Measurements from ENCODE around the gene PCED1A. TPM values are rescaled to one million over a fixed set of nuclear protein-coding genes. Genes with fewer than 3 reads are reported as not detected.

PCED1A gene
- total and polyA plus RNA-seq, 8 donors = 12.1 to 110 (median 15.6) TPM

GRCh38 chr20:2816030-2816582 lies 24.3 kb downstream of the PCED1A start, which contains the start of gene TMEM239:
TSS of gene TMEM239 (plus strand) at chr20:2816364. CDS start at chr20:2816555, 191 bp downstream.
- peaks cover 0 to 11% (median 0%) of the 10 kb centered on the region in 4 donors for H3K27me3 ChIP-seq
- ATAC-seq (no peak), FAIRE-seq (no peak), DNase-seq (peak in 1 of 6 donors; percentile 45)
- no peaks in the 10 kb centered on the region for H3K9me3 ChIP-seq
- H3K36me3 ChIP-seq = no peaks in the 10 kb centered on the region
- H3K4me1 ChIP-seq = no peaks in the 10 kb centered on the region
- TF ChIP-seq, protein P1, sequence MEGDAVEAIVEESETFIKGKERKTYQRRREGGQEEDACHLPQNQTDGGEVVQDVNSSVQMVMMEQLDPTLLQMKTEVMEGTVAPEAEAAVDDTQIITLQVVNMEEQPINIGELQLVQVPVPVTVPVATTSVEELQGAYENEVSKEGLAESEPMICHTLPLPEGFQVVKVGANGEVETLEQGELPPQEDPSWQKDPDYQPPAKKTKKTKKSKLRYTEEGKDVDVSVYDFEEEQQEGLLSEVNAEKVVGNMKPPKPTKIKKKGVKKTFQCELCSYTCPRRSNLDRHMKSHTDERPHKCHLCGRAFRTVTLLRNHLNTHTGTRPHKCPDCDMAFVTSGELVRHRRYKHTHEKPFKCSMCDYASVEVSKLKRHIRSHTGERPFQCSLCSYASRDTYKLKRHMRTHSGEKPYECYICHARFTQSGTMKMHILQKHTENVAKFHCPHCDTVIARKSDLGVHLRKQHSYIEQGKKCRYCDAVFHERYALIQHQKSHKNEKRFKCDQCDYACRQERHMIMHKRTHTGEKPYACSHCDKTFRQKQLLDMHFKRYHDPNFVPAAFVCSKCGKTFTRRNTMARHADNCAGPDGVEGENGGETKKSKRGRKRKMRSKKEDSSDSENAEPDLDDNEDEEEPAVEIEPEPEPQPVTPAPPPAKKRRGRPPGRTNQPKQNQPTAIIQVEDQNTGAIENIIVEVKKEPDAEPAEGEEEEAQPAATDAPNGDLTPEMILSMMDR (IDR thresholded peaks at IDR 0.05) = no peak
- WGBS, 2 donors = 59 to 73% methylated on average over 10 of the region's 10 CpGs
- H3K27ac ChIP-seq = no peak within 1 kb of the TSS
- no peak within 1 kb of the TSS for H3K4me3 ChIP-seq
- intact Hi-C loops (cut with DNase I) = no loop called here

- no peaks in the 10 kb centered on the region for H3K9me3 ChIP-seq
- H3K27ac ChIP-seq = no peak overlapping the region
- WGBS, 2 donors = 85 to 88% methylated on average over 8 of the region's 8 CpGs
- TF ChIP-seq, protein P1 (IDR thresholded peaks at IDR 0.05) = no peak
- no peaks in the 10 kb centered on the region for H3K36me3 ChIP-seq
- ATAC-seq = no peak
- DNase-seq = peak in 1 of 6 donors; percentile 42
- no peaks in the 10 kb centered on the region for H3K4me1 ChIP-seq
- intact Hi-C loops (cut with DNase I) = no loop called here
- H3K4me3 ChIP-seq = no peak overlapping the region
- peaks cover 0 to 11% (median 0%) of the 10 kb centered on the region in 4 donors for H3K27me3 ChIP-seq
- no peak for FAIRE-seq
Measured at GRCh38 chr20:2815242-2815900, 25.1 kb downstream of the PCED1A start.

DNA sequence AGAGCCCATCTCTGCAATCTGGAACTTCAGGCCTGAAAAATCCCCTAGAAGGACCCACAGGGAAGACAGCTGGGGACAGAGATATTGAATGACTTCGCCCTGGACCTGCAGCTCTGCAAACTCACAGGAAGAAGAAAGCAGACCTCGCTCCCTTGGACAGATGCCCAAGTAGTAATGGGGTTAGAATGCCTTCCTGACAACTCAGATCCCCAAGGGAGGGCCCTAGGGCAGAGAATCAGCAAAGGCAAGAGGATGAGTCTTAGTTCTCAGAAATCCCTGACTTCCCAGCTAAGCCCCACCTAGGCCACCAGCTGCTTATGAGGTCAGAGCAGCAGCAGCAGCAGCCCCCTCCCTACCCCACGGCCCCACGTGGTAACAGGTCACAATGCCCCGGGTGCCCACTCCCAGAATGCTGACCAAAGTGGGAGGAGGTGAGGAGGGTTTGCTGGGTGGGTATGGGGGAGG lies 25.8 kb downstream of the PCED1A start, which contains the start of gene C20orf141:
TSS of gene C20orf141 (plus strand) at position 401 of the 465 bp plus-strand sequence. CDS start 198 bp downstream, outside the sequence.
- DNase-seq = peak in 1 of 6 donors; percentile 45
- Histone ChIP-seq H3K36me3 (no peaks in the 10 kb centered on the region), H3K27ac (no peak within 1 kb of the TSS), H3K4me1 (no peaks in the 10 kb centered on the region), H3K27me3 (peaks cover 0 to 11% (median 0%) of the 10 kb centered on the region in 4 donors), H3K4me3 (no peak within 1 kb of the TSS), H3K9me3 (no peaks in the 10 kb centered on the region)
- intact Hi-C loops (cut with DNase I) = no loop called here
- no peak for FAIRE-seq
- TF ChIP-seq, protein P1 (IDR thresholded peaks at IDR 0.05) = no peak
- 44 to 48% methylated on average over 4 to 5 of the region's 5 CpGs for WGBS, 2 donors
- peak in 3 of 4 donors; percentile 34 to 69 (median 51) for ATAC-seq

- no peaks in the 10 kb centered on the region for H3K9me3 ChIP-seq
- DNase-seq (no peak), FAIRE-seq (no peak), ATAC-seq (no peak)
- no peaks in the 10 kb centered on the region for H3K4me1 ChIP-seq
- H3K36me3 ChIP-seq = no peaks in the 10 kb centered on the region
- no peak overlapping the region for H3K27ac ChIP-seq
- WGBS, 2 donors = 87 to 100% methylated on average over 1 of the region's 1 CpG
- H3K4me3 ChIP-seq = no peak overlapping the region
- peaks cover 0 to 11% (median 0%) of the 10 kb centered on the region in 4 donors for H3K27me3 ChIP-seq
- TF ChIP-seq, protein P1 (IDR thresholded peaks at IDR 0.05) = no peak
- intact Hi-C loops (cut with DNase I) = no loop called here
Measured at GRCh38 chr20:2814076-2814475, 26.4 kb downstream of the PCED1A start.
